Measurements from ENCODE around the gene ADPRH. TPM values are rescaled to one million over a fixed set of nuclear protein-coding genes. Genes with fewer than 3 reads are reported as not detected.

ADPRH gene
- total and polyA plus RNA-seq, 10 of the 15 experiments (the other 5 are each of a cell fraction or from before 2014, with no cell fraction given), result 2.3 to 32.6 (median 19.0) TPM

DNA sequence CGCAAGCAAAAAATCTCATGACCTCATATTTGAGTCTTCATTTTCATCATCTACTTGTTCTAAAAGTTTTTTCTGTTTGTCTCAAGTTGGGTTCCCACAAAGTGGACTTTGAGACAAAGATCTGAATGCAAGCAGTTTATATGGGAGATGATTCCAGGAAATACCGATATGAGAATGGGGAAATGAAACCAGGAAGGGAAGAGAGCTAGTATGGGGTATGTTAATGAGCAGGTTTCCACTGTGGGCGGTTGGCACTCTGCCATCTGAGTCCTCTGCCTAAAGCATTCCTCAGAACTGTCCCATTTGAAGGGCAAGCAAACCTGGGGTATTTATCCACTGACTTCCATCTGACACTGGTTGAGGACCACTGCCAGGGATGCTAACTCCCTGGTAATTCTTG is 8.8 kb downstream of the ADPRH start (continued):
- no peak for TF ChIP-seq TAF1 (IDR thresholded peaks at IDR 0.05; ENCODE audit: borderline replicate concordance, low read depth, low read length)
- no peak for TF ChIP-seq KLF5 (IDR thresholded peaks at IDR 0.05; ENCODE audit: partially characterized antibody)
- 0 out of 2 replicates have a peak, but pooled peaks have one; percentile 20 for TF ChIP-seq GATAD2B (conservative IDR thresholded peaks at IDR 0.05; ENCODE audit: low read depth)
- TF ChIP-seq, protein P1, sequence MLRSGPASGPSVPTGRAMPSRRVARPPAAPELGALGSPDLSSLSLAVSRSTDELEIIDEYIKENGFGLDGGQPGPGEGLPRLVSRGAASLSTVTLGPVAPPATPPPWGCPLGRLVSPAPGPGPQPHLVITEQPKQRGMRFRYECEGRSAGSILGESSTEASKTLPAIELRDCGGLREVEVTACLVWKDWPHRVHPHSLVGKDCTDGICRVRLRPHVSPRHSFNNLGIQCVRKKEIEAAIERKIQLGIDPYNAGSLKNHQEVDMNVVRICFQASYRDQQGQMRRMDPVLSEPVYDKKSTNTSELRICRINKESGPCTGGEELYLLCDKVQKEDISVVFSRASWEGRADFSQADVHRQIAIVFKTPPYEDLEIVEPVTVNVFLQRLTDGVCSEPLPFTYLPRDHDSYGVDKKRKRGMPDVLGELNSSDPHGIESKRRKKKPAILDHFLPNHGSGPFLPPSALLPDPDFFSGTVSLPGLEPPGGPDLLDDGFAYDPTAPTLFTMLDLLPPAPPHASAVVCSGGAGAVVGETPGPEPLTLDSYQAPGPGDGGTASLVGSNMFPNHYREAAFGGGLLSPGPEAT (IDR thresholded peaks at IDR 0.05; ENCODE audit: low read depth), result peak; percentile 80
- TF ChIP-seq EZH2 (IDR thresholded peaks at IDR 0.05; ENCODE audit: borderline replicate concordance, control insufficient read depth, low read depth, low read length), result no peak
- no peak for TF ChIP-seq SRF (IDR thresholded peaks at IDR 0.05; ENCODE audit: low read depth in 2 of 2, low read length in 2 of 2)
- TF ChIP-seq, protein P2, sequence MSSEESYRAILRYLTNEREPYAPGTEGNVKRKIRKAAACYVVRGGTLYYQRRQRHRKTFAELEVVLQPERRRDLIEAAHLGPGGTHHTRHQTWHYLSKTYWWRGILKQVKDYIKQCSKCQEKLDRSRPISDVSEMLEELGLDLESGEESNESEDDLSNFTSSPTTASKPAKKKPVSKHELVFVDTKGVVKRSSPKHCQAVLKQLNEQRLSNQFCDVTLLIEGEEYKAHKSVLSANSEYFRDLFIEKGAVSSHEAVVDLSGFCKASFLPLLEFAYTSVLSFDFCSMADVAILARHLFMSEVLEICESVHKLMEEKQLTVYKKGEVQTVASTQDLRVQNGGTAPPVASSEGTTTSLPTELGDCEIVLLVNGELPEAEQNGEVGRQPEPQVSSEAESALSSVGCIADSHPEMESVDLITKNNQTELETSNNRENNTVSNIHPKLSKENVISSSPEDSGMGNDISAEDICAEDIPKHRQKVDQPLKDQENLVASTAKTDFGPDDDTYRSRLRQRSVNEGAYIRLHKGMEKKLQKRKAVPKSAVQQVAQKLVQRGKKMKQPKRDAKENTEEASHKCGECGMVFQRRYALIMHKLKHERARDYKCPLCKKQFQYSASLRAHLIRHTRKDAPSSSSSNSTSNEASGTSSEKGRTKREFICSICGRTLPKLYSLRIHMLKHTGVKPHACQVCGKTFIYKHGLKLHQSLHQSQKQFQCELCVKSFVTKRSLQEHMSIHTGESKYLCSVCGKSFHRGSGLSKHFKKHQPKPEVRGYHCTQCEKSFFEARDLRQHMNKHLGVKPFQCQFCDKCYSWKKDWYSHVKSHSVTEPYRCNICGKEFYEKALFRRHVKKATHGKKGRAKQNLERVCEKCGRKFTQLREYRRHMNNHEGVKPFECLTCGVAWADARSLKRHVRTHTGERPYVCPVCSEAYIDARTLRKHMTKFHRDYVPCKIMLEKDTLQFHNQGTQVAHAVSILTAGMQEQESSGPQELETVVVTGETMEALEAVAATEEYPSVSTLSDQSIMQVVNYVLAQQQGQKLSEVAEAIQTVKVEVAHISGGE (CRISPR knock-in tag; IDR thresholded peaks at IDR 0.05), result no peak
- TF ChIP-seq IRF5 (IDR thresholded peaks at IDR 0.05; ENCODE audit: borderline replicate concordance), result no peak
- peak; percentile 92 for TF ChIP-seq EED (IDR thresholded peaks at IDR 0.05; ENCODE audit: low read depth)
- 0 out of 2 replicates have a peak, but pooled peaks have one; percentile 48 for TF ChIP-seq CREB1 (IDR thresholded peaks at IDR 0.05; ENCODE audit: low read depth)
- no peak for TF ChIP-seq CREM (IDR thresholded peaks at IDR 0.05; ENCODE audit: low read depth)
- TF ChIP-seq ETV6 (conservative IDR thresholded peaks at IDR 0.05 in 1 of 2, IDR thresholded peaks at IDR 0.05 in 1 of 2; ENCODE audit: borderline replicate concordance in 1 of 2, low read depth in 1 of 2), result peak in 1 of 2 experiments; percentile 52; a peak in 1 of 4 replicates
- peak; percentile 96 for TF ChIP-seq SPI1 (IDR thresholded peaks at IDR 0.05; ENCODE audit: borderline replicate concordance, insufficient read depth, low read depth, low read length)
- TF ChIP-seq, protein P3, sequence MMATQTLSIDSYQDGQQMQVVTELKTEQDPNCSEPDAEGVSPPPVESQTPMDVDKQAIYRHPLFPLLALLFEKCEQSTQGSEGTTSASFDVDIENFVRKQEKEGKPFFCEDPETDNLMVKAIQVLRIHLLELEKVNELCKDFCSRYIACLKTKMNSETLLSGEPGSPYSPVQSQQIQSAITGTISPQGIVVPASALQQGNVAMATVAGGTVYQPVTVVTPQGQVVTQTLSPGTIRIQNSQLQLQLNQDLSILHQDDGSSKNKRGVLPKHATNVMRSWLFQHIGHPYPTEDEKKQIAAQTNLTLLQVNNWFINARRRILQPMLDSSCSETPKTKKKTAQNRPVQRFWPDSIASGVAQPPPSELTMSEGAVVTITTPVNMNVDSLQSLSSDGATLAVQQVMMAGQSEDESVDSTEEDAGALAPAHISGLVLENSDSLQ (IDR thresholded peaks at IDR 0.05), result no peak
- no peak for TF ChIP-seq SIN3A (IDR thresholded peaks at IDR 0.05; ENCODE audit: low read depth, low read length)
- TF ChIP-seq IKZF1 (conservative IDR thresholded peaks at IDR 0.05), result peak; percentile 96
- no peak for TF ChIP-seq SP1 (IDR thresholded peaks at IDR 0.05; ENCODE audit: low read depth, low read length)
- TF ChIP-seq ASH2L (IDR thresholded peaks at IDR 0.05; ENCODE audit: borderline replicate concordance, low read depth), result no peak
- no peak for TF ChIP-seq BHLHE40 (IDR thresholded peaks at IDR 0.05; ENCODE audit: borderline replicate concordance in 1 of 2, low read depth in 2 of 2, low read length in 1 of 2)
- no peak for TF ChIP-seq CHD1 (IDR thresholded peaks at IDR 0.05; ENCODE audit: low read depth, low read length)
- no peak for TF ChIP-seq ZBED1 (IDR thresholded peaks at IDR 0.05; ENCODE audit: borderline replicate concordance)
